Activated CD4-positive, alpha-beta T cell treated with anti-CD3 and anti-CD28 coated beads, Interleukin-2, amount 50 U/mL, for 1 hour (primary cell): ENCODE results near the gene GYPE.
A peak's percentile ranks its signal among the peaks of the same experiment; 100 is the strongest.
"Not testable (repeated sequence)": the region's sequence is repeated elsewhere in the genome, so short reads cannot be mapped to it uniquely, and the experiment has no call there.

ENCODE experiments used
- DNase-seq: peaks from one replicate; pipeline ENCODE4 v3.0.0-alpha.2; 2020

The GYPE gene

DNA sequence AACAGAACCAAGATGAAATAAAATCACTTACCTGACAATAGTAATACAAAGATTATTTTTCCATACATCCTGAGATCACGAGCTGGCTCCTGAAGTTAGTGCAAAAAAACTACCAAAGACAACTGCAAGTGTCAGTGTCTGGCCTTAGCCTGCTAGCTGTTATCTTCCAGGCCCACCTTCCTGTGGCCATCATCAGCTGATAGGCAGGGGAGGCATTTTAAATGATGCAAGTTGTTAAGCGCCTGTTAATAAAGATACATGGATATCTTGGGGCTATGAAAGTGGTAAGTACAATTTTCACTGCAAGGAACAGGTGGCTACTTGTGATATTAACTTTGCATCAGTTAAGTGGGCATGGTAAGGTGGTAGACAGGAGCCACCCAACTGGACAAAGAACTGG, at the start of gene GYPE:
Gene GYPE, minus strand, starts transcription at position 120 of the 400 bp plus-strand sequence. Its CDS starts 52 bp downstream, at position 68.
- DNase-seq = not testable (repeated sequence)

DNA sequence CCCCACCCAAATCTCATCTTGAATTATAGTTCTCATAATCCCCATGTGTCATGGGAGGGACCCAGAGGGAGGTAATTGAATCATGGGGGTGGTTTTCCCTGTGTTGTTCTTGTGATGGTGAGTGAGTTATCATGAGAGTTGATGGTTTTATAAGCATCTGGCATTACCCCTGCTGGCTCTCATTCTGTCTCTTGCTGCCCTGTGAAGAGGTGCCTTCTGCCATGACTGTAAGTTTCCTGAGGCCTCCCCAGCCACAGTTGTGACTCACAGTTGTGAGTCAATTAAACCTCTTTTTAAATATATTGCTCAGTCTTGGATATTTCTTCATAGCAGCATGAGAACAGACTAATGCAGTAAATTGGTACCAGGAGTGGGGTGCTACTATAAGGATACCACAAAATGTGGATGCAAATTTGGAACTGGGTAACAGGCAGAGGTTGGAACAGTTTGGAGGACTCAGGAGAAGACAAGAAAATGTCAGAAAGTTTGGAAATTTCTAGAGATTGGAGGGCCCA, 46.2 kb upstream of the GYPE start:
- not testable (repeated sequence) for DNase-seq

- DNase-seq = not testable (repeated sequence)
Observed at GRCh38 chr4:143950967-143951366, 45.6 kb upstream of the GYPE start.

DNA sequence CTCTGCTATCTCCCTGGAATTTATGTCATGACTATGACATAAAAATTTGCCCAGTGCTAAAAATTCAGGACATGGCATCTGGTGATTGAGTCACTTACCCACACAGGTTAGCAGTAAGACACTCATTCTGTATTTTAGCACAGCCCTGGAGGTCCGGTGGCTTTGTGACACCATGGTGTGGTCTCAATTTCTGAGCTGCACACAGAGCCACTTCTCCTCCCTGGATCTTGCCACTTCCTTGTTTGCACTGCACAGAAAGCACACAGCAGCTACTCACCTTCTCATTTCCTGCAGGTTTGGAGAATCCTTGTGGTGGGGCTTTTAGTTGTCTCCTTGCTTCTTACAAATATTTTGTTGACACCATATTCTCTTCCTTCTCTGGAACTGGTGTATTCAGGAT, 44.8 kb upstream of the GYPE start:
- DNase-seq = not testable (repeated sequence)

DNA sequence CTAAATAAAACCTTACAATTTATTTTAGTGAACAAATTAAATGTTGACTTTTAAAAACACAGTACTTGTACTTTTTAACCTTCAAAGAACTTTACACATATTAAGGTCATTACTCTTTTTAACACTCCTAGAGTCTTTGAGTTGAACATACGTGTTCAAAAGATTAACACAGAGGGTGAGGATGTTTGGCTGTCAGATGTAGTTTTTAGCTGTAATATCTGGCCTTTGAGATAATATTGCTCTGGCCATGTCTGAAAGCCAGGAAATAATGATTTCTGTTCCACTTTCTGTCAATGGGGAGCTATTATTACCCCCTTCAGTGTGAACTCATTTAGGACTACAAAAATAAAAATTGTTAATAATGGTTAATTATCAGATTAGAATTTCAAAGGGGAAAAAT, 42.1 kb upstream of the GYPE start:
- DNase-seq = not testable (repeated sequence)

DNA sequence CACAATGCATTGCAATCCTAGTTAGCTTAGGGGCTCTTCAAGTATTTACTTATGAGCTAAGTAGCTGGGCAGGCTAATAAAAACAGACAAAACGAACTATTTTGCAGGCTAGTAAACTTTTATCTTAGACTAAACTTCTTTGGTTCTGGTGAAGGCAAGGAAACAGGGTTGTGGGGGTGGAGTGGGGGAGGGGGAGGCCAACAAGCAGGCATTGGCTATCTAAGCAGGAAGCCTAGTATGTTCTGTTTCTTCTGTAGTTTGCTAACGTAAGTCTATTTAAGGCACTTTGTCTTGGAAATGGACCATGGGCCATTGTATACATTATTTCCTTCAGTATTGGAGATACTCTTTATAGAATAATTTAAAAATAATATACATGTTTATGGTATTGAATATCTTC, 35.3 kb upstream of the GYPE start:
- not testable (repeated sequence) for DNase-seq

GRCh38 chr4:143939528-143939927, 34.2 kb upstream of the GYPE start:
- DNase-seq = no peak

DNA sequence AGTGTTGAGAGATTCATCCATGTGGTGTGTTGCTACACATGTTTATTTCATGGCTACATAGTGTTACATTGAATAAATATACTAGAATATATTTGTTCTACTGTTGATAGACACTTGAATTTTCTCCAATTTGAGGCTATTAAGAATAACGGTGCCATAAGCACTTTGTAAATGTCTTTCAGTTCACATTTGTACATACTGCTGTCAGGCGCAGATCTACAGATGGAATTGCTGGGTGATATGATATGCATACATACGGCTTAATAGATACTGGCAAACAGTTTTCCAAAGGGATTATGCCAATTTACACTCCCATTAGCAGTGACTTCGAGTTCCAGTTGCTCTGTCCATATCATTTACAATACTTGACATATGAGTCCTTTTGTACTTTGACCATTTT, 33.5 kb upstream of the GYPE start:
- not testable (repeated sequence) for DNase-seq

DNA sequence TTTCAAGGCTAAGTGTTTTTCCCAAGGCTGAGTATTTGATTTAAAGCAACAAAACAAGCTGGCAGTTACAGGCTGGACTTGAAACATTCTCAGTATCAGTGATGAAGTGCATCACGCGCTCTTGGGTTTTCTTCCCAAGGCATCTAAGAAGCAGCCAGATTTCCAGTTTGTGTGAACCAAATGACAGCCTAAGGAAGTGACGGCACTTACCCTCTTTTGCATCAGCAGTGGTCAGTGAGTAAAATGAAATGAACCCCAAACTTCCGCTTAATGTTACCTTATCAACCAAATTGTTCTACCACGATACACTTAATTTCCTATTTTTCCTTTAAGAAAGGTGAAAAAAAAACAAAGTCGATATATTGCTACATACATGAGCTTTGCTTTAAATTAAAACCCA, 15.8 kb upstream of the GYPE start:
- DNase-seq = no peak

- not testable (repeated sequence) for DNase-seq
Observed at GRCh38 chr4:143916485-143916884, 11.1 kb upstream of the GYPE start.

GRCh38 chr4:143912478-143912877, 7.1 kb upstream of the GYPE start:
- not testable (repeated sequence) for DNase-seq

GRCh38 chr4:143911528-143912417, 6.4 kb upstream of the GYPE start:
- DNase-seq = peak; percentile 2

- DNase-seq = not testable (repeated sequence)
Observed at GRCh38 chr4:143910906-143911305, 5.5 kb upstream of the GYPE start.

- DNase-seq = not testable (repeated sequence)
Observed at GRCh38 chr4:143907811-143908210, 2.5 kb upstream of the GYPE start.

DNA sequence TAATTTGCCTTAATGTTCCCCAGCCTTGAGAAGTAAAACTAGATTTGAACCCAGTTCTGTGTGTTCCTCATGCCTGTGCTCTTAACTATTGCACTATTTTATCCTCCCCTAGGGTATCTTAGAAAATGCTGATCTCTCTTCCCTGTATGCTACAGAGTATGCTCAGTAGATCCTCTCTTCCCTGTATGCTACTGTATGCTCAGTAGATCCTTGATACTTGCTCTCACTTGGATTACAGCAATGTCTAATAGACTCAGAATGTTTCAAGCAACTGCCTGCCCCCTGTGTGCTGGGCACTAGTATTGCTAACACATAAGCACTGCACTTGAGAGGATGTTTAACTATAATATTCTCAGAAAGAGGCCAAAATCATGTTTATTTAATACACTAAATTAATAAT, 928 bp downstream of the GYPE start:
- DNase-seq = not testable (repeated sequence)

- not testable (repeated sequence) for DNase-seq
Observed at GRCh38 chr4:143890323-143890722, 15.0 kb downstream of the GYPE start.

- DNase-seq = not testable (repeated sequence)
Observed at GRCh38 chr4:143888189-143888588, 17.2 kb downstream of the GYPE start.

- DNase-seq = not testable (repeated sequence)
Observed at GRCh38 chr4:143884965-143885364, 20.4 kb downstream of the GYPE start.

DNA sequence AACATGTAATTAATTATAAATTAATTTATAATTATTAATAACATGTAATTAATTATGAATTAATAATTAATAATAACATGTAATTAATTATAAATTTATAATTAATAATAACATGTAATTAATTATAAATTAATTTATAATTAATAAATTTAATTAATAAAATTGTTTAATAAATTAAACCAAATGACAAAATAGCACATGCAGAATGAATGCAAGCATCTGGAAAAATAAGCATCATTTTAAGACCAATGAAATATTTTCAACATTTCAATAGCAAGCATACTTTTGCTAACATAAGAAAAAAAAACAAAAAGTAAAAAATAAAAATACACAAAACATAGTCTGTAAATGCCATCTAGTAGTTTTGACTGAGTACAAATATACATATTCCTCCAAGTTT, 21.8 kb downstream of the GYPE start:
- DNase-seq = no peak

DNA sequence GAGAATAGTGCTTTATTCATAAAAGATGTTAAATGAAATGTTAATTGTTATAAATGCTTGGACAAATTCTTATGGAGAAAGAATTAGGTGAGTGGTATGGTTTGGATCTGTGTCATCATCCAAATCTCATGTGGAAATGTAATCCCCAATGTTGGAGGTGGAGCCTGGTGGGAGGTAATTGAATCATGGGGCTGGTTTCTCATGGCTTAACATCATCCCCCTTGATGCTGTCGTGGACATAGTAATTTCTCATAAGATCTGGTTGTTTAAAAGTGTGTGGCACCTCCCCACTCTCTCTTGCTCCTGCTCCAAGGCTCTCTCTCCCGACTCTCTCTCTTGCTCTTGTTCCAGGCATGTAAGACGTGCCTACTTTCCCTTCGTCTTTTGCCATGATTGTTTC, 22.5 kb downstream of the GYPE start:
- no peak for DNase-seq

DNA sequence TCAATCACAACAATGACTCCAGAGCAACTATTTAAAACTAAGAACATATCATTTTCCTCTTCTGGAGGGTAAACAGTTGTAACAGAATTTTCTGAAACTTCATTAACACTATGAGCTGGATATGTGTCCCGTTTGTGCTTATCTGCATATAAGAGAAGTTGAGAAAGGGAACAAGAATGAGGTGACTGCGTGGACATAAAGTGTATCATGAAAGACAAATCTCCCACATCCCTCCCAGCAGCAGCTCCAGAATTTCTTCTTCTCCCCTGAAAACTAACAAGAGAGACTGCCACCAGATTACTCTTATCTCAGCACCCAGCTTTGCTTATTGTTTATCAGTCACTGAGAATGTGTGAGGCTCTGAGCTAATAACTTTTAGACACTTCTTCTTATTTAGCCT, 25.8 kb downstream of the GYPE start:
- not testable (repeated sequence) for DNase-seq

GRCh38 chr4:143875357-143875756, 30.0 kb downstream of the GYPE start:
- DNase-seq = not testable (repeated sequence)

GRCh38 chr4:143870523-143871268, 34.7 kb downstream of the GYPE start:
- DNase-seq = not testable (repeated sequence)

DNA sequence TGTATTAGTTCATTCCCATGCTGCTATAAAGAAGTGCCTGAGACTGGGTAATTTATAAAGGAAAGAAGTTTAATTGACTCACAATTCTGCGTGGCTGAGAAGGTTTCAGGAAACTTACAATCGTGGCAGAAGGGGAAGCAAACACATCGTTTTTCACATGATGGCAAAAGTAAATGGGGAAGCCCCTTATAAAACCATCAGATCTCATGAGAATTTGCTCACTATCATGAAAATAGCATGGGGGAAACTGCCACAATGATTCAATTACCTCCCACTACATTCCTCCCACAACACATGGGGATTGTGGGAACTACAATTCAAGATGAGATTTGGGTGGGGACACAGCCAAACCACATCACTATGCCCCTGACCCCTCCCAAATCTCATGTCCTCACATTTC, 35.4 kb downstream of the GYPE start:
- not testable (repeated sequence) for DNase-seq
